ENCODE data around the gene KCNJ8.
"Not testable (repeated sequence)": the region's sequence is repeated elsewhere in the genome, so short reads cannot be mapped to it uniquely, and the experiment has no call there.

GRCh38 chr12:21794807-21795595 lies 20.5 kb upstream of the KCNJ8 start:
- TF ChIP-seq CTCF (IDR thresholded peaks at IDR 0.05; ENCODE audit: low read length); EZH2 (IDR thresholded peaks at IDR 0.05; ENCODE audit: borderline replicate concordance, low read length): not testable (repeated sequence)

Data from OCI-LY1 (cell line).